WTC11 (cell line): ENCODE data around the gene CADM2.

Source experiments
- CREB1 ChIP-seq: sonication (generic); formaldehyde crosslinking; IDR thresholded peaks from 2 replicates; pipeline ENCODE4 v1.8.0; 2023; ENCODE audit warnings: mild to moderate bottlenecking, missing genetic modification reagents
- CTCF ChIP-seq: fragments of 200-600 bp; IDR thresholded peaks from 2 replicates; pipeline ENCODE4 v1.8.0; 2022; ENCODE audit warnings: antibody characterized with exemption
- ETV6 ChIP-seq: sonication (generic); formaldehyde crosslinking; IDR thresholded peaks from 2 replicates; pipeline ENCODE4 v1.8.1; 2022; ENCODE audit warnings: mild to moderate bottlenecking, missing genetic modification reagents
- NFE2L1 ChIP-seq: sonication (generic); formaldehyde crosslinking; IDR thresholded peaks from 2 replicates; pipeline ENCODE4 v1.8.1; 2023; ENCODE audit warnings: missing genetic modification reagents
- NR2C2 ChIP-seq: sonication (generic); formaldehyde crosslinking; IDR thresholded peaks from 2 replicates; pipeline ENCODE4 v1.8.0; 2022; ENCODE audit warnings: mild to moderate bottlenecking, missing genetic modification reagents
- RELA ChIP-seq: sonication (generic); formaldehyde crosslinking; IDR thresholded peaks from 2 replicates; pipeline ENCODE4 v1.8.1; 2022; ENCODE audit warnings: missing genetic modification reagents, mild to moderate bottlenecking, borderline replicate concordance
- SMAD3 ChIP-seq: sonication (generic); formaldehyde crosslinking; IDR thresholded peaks from 2 replicates; pipeline ENCODE4 v1.8.0; 2022; ENCODE audit warnings: missing genetic modification reagents, mild to moderate bottlenecking, borderline replicate concordance
- SP1 ChIP-seq: sonication (generic); formaldehyde crosslinking; conservative IDR thresholded peaks from 2 replicates; pipeline ENCODE4 v1.8.1; 2022; ENCODE audit warnings: missing genetic modification reagents
- TEAD4 ChIP-seq: sonication (generic); formaldehyde crosslinking; IDR thresholded peaks from 2 replicates; pipeline ENCODE4 v1.8.0; 2022; ENCODE audit warnings: mild to moderate bottlenecking, missing genetic modification reagents
- USF2 ChIP-seq: sonication (generic); formaldehyde crosslinking; IDR thresholded peaks from 2 replicates; pipeline ENCODE4 v1.8.1; 2023; ENCODE audit warnings: mild to moderate bottlenecking, missing genetic modification reagents, moderate library complexity
- TF ChIP-seq, protein P1 (sequence below): fragments of 250-450 bp; sonication (Bioruptor Pico); IDR thresholded peaks from 2 replicates; pipeline ENCODE4 v1.8.0; 2021; ENCODE audit warnings: mild to moderate bottlenecking
- TF ChIP-seq, protein P2 (sequence below): fragments of 250-450 bp; sonication (Bioruptor Pico); IDR thresholded peaks from 2 replicates; pipeline ENCODE4 v1.9.0; 2021; ENCODE audit warnings: mild to moderate bottlenecking
- TF ChIP-seq, protein P3 (sequence below): sonication (generic); formaldehyde crosslinking; IDR thresholded peaks from 2 replicates; pipeline ENCODE4 v1.8.1; 2023; ENCODE audit warnings: mild to moderate bottlenecking, missing genetic modification reagents

GRCh38 chr3:85525264-85525663 is 566.5 kb downstream of the CADM2 start:
- no peak for TF ChIP-seq SP1 (CRISPR knock-in tag)
- no peak for TF ChIP-seq SMAD3 (CRISPR knock-in tag)
- no peak for TF ChIP-seq NFE2L1
- no peak for TF ChIP-seq NR2C2 (CRISPR knock-in tag)
- no peak for TF ChIP-seq CTCF
- TF ChIP-seq, protein P1, sequence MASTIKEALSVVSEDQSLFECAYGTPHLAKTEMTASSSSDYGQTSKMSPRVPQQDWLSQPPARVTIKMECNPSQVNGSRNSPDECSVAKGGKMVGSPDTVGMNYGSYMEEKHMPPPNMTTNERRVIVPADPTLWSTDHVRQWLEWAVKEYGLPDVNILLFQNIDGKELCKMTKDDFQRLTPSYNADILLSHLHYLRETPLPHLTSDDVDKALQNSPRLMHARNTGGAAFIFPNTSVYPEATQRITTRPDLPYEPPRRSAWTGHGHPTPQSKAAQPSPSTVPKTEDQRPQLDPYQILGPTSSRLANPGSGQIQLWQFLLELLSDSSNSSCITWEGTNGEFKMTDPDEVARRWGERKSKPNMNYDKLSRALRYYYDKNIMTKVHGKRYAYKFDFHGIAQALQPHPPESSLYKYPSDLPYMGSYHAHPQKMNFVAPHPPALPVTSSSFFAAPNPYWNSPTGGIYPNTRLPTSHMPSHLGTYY (CRISPR knock-in tag): no peak
- no peak for TF ChIP-seq ETV6
- TF ChIP-seq TEAD4: no peak
- no peak for TF ChIP-seq CREB1 (CRISPR knock-in tag)
- TF ChIP-seq RELA (CRISPR knock-in tag): no peak
- TF ChIP-seq, protein P2, sequence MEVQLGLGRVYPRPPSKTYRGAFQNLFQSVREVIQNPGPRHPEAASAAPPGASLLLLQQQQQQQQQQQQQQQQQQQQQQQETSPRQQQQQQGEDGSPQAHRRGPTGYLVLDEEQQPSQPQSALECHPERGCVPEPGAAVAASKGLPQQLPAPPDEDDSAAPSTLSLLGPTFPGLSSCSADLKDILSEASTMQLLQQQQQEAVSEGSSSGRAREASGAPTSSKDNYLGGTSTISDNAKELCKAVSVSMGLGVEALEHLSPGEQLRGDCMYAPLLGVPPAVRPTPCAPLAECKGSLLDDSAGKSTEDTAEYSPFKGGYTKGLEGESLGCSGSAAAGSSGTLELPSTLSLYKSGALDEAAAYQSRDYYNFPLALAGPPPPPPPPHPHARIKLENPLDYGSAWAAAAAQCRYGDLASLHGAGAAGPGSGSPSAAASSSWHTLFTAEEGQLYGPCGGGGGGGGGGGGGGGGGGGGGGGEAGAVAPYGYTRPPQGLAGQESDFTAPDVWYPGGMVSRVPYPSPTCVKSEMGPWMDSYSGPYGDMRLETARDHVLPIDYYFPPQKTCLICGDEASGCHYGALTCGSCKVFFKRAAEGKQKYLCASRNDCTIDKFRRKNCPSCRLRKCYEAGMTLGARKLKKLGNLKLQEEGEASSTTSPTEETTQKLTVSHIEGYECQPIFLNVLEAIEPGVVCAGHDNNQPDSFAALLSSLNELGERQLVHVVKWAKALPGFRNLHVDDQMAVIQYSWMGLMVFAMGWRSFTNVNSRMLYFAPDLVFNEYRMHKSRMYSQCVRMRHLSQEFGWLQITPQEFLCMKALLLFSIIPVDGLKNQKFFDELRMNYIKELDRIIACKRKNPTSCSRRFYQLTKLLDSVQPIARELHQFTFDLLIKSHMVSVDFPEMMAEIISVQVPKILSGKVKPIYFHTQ: no peak
- TF ChIP-seq, protein P3, sequence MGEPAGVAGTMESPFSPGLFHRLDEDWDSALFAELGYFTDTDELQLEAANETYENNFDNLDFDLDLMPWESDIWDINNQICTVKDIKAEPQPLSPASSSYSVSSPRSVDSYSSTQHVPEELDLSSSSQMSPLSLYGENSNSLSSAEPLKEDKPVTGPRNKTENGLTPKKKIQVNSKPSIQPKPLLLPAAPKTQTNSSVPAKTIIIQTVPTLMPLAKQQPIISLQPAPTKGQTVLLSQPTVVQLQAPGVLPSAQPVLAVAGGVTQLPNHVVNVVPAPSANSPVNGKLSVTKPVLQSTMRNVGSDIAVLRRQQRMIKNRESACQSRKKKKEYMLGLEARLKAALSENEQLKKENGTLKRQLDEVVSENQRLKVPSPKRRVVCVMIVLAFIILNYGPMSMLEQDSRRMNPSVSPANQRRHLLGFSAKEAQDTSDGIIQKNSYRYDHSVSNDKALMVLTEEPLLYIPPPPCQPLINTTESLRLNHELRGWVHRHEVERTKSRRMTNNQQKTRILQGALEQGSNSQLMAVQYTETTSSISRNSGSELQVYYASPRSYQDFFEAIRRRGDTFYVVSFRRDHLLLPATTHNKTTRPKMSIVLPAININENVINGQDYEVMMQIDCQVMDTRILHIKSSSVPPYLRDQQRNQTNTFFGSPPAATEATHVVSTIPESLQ (CRISPR knock-in tag): no peak
- no peak for TF ChIP-seq USF2 (CRISPR knock-in tag)
